Left lung (tissue), 10 donors: ENCODE measurements around the gene DAB1. TPM values are rescaled to one million over a fixed set of nuclear protein-coding genes. Genes with fewer than 3 reads are reported as not detected.

ENCODE experiments used
- ATAC-seq: fragments of 200-7000 bp; cut with Tn5 transposase; one replicate; pipeline ENCODE4 v1.9.1; 2020; ENCODE audit warnings: moderate library complexity
- DNase-seq, 4 donors: peaks; one replicate each; pipeline ENCODE4 v3.0.0-alpha.2; 2013 to 2020
- H3K27ac ChIP-seq, 2 donors: fragments of 200-600 bp; sonication (generic) in 1 of 2; one replicate each; pipeline versions ENCODE4 v1.5.0 to v1.8.0; 2020 to 2021
- H3K27me3 ChIP-seq, 2 donors: fragments of 200-600 bp; sonication (generic) in 1 of 2; one replicate each; pipeline versions ENCODE4 v1.5.0 to v1.8.0; 2020 to 2021
- H3K36me3 ChIP-seq, 2 donors: fragments of 200-600 bp; sonication (generic) in 1 of 2; one replicate each; pipeline versions ENCODE4 v1.5.0 to v1.8.0; 2020 to 2021
- H3K4me1 ChIP-seq, 2 donors: fragments of 200-600 bp; one replicate each; pipeline ENCODE4 v1.8.0; 2021
- H3K4me3 ChIP-seq, 2 donors: fragments of 200-600 bp; sonication (generic) in 1 of 2; one replicate each; pipeline versions ENCODE4 v1.5.0 to v1.8.0; 2020 to 2021; ENCODE audit warnings: mild to moderate bottlenecking in 1 of 2
- H3K9me3 ChIP-seq, 2 donors: fragments of 200-600 bp; sonication (generic) in 1 of 2; one replicate each; pipeline versions ENCODE4 v1.5.0 to v1.8.0; 2020 to 2021
- intact Hi-C, 2 donors: fragments of 100-400 bp; cut with DNase I; formaldehyde crosslinking; loops; one replicate each; pipeline versions ENCODE4 v1.11.2 to v1.14.2; 2022
- polyA plus RNA-seq, 6 donors: library from polyadenylated mRNA; unstranded; fragments of 120-200 nt; gene quantifications; one replicate each; pipeline ENCODE4 v1.2.1, GENCODE V29; 2013; ENCODE audit not compliant: insufficient read length in 6 of 6
- total RNA-seq, 2 donors: library from RNA; stranded (reverse); fragmentation: NEBNext Ultra II Directional; extraction: Animal tissue kit (Norgen Biotek cat#: 25700); gene quantifications; one replicate each; pipeline ENCODE4 v1.2.1, GENCODE V29; 2021
- TF ChIP-seq, protein P1 (sequence below), 2 donors: fragments of 200-600 bp; sonication (generic) in 1 of 2; IDR thresholded peaks; one replicate each; pipeline versions ENCODE4 v1.5.0 to v1.8.0; 2021; ENCODE audit warnings: antibody characterized with exemption in 2 of 2
- donor health status: DM: no; HTN: yes; CAD: no.
- donor health status: DM: no; HTN: no; CAD: no.

DAB1 gene
- total and polyA plus RNA-seq, 8 donors: 0.17 to 1.7 (median 1.1) TPM

DNA sequence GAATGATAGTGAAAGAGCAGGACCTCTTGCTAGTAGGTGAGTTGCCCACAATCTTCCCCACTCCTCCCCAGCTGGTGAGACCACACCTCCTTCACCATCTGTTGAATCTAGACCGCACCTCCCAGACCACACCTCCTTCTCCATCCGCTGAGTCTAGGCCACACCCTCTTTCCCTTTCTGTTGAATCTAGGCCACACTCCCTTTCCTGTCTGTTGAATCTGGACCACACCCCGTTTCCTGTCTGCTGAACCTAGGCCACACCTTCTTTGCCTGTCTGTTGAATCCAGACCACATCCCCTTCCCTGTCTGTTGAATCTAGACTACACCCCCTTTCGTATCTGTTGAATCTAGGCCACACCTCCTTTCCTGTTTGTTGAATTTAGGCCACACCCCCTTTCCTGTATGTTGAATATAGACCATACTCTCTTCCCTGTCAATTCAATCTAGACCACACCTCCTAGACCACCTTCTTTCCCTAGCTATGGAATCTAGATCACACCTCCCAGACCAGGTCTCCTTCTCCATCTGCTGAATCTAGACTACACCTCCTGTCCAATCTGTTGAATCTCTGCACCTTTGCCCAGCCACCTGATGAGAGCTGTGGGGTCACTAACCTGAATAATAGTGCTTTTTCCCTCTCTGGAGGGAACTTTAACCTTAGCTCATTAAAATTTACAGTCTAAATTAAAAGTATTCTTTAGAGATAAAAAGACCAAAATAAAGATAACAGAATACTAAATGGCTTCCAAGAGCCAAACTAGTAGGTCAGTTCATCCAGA, 116.3 kb downstream of the DAB1 start:
- Histone ChIP-seq H3K4me3 (no peak overlapping the region), H3K9me3 (no peaks in the 10 kb centered on the region), H3K4me1 (no peaks in the 10 kb centered on the region), H3K27me3 (no peaks in the 10 kb centered on the region), H3K36me3 (no peaks in the 10 kb centered on the region), H3K27ac (no peak overlapping the region)
- ATAC-seq (no peak), DNase-seq (peak in 2 of 4 donors; percentile 3 to 32)
- intact Hi-C loops: no loop called here
- TF ChIP-seq, protein P1, sequence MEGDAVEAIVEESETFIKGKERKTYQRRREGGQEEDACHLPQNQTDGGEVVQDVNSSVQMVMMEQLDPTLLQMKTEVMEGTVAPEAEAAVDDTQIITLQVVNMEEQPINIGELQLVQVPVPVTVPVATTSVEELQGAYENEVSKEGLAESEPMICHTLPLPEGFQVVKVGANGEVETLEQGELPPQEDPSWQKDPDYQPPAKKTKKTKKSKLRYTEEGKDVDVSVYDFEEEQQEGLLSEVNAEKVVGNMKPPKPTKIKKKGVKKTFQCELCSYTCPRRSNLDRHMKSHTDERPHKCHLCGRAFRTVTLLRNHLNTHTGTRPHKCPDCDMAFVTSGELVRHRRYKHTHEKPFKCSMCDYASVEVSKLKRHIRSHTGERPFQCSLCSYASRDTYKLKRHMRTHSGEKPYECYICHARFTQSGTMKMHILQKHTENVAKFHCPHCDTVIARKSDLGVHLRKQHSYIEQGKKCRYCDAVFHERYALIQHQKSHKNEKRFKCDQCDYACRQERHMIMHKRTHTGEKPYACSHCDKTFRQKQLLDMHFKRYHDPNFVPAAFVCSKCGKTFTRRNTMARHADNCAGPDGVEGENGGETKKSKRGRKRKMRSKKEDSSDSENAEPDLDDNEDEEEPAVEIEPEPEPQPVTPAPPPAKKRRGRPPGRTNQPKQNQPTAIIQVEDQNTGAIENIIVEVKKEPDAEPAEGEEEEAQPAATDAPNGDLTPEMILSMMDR (IDR thresholded peaks at IDR 0.05): no peak

DNA sequence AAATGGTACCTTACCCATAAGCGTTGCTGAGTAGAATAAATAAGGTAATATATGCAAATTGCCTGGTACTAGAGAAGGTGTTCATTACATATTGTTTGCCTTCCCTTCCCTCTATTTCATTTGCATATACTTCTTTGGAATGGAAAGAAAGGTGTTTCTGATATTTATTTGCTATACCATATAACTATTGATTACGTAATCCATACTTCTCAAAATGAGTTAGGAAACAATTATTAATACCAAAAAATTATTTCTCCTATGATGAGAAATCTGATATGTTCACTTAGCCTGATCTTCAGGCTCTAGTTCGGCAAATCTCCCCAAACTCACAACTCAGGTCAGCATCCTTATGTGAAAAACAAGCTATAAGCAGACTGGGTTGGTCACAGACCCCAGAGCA, 119.3 kb downstream of the DAB1 start:
- H3K9me3 ChIP-seq: no peaks in the 10 kb centered on the region
- TF ChIP-seq, protein P1 (IDR thresholded peaks at IDR 0.05): no peak
- DNase-seq: no peak
- no peak overlapping the region for H3K4me3 ChIP-seq
- intact Hi-C loops: no loop called here
- no peak for ATAC-seq
- H3K4me1 ChIP-seq: no peaks in the 10 kb centered on the region
- H3K27ac ChIP-seq: no peak overlapping the region
- no peaks in the 10 kb centered on the region for H3K27me3 ChIP-seq
- no peaks in the 10 kb centered on the region for H3K36me3 ChIP-seq

DNA sequence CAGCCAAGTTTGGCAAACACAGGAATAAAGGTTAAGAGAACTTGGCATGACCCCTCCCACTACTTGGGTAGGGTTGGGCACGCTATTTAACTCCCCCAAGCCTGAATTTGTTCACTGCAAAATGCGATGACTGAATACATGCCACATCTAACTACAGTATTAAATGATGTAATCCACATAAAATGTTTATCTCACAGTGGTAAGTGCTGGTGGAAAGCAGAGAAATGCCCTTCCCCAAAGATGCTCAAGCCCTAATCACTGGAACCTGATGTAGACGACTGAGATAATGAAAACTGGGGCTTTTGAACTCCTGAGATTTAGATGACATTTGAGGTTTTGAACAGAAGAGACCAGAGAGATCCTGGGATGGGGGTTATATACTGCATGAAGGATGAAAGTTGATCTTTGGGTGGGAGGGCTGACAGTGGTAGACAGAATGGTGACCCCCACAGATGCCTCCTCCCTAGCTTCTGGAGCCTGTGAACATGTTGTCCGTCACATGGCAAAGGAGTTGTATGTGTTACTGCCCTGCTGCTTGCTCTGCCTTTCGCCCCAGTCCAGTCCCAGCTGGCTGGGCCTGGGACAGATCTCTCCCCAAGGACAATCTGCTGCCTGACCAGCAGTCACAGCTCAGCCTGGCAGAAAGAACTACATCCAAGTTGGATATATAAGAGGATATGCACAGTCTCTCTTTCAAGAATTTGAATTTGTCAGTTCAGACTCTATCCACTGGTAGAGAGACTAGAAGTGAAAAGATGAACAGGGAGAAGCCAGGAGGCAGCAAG, 120.9 kb downstream of the DAB1 start:
- Histone ChIP-seq H3K9me3 (no peaks in the 10 kb centered on the region), H3K4me1 (no peaks in the 10 kb centered on the region), H3K4me3 (no peak overlapping the region), H3K36me3 (no peaks in the 10 kb centered on the region), H3K27me3 (no peaks in the 10 kb centered on the region), H3K27ac (no peak overlapping the region)
- DNase-seq (no peak), ATAC-seq (no peak)
- intact Hi-C loops: no loop called here
- TF ChIP-seq, protein P1 (IDR thresholded peaks at IDR 0.05): no peak

DNA sequence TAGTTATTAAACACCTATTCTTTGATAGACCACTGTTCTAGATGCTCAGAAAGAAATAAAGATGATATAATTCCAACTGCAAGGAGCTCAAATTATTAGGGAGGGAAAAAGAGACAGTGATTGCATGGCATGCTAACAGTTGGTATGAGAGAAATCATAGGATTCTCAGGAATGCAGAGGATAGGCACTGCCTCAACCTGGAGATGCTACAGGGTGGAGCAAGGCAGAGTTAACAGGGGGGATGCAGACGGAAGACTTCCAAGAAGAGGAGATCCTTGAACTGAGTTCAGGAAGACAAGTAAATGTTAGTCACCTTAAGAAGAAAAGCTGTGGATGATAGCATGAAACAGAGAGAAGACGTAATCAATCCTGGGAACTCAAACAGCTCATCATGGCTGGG, 123.7 kb downstream of the DAB1 start:
- intact Hi-C loops: no loop called here
- TF ChIP-seq, protein P1 (IDR thresholded peaks at IDR 0.05): no peak
- H3K27me3 ChIP-seq: no peaks in the 10 kb centered on the region
- no peaks in the 10 kb centered on the region for H3K4me1 ChIP-seq
- DNase-seq (no peak), ATAC-seq (no peak)
- H3K9me3 ChIP-seq: no peaks in the 10 kb centered on the region
- H3K27ac ChIP-seq: no peak overlapping the region
- H3K36me3 ChIP-seq: no peaks in the 10 kb centered on the region
- no peak overlapping the region for H3K4me3 ChIP-seq

DNA sequence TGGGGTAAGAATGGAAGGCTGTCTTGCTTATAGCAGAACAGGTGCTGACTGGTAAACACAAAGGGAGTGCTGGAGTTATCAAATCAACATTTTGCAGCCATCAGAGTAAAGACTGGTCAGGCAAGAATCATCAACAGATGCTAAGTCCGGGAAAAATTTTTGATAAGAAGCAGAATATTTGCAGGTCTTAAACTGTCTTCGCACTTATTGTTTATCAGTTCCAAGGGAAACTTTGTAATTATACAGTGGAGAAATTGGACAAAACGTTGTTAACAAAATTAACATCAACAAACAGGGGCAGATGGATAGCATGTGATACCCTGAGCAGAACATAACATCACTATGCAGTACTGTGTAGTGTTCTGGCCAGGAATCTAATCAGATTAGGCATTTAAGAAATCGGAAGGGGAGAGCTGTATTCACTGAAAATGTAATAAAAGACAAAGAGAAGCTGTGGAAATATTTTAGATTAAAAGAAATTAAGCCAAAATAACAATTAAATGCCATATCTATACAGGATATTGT, 127.1 kb downstream of the DAB1 start:
- intact Hi-C loops: no loop called here
- no peak for ATAC-seq
- Histone ChIP-seq H3K27me3 (no peaks in the 10 kb centered on the region), H3K36me3 (no peaks in the 10 kb centered on the region), H3K27ac (no peak overlapping the region), H3K4me3 (no peak overlapping the region), H3K4me1 (no peaks in the 10 kb centered on the region), H3K9me3 (no peaks in the 10 kb centered on the region)
- TF ChIP-seq, protein P1 (IDR thresholded peaks at IDR 0.05): no peak
- DNase-seq: no peak
